H1 (cell line): ENCODE measurements around the gene HDDC3. TPM values are rescaled to one million over a fixed set of nuclear protein-coding genes. Genes with fewer than 3 reads are reported as not detected.

Experiments
- CTCF ChIA-PET: fragments of 300-600 bp; sonication (Branson Sonifier 250); formaldehyde crosslinking; loops from one replicate; lab custom pipeline; 2021; ENCODE audit not compliant: partially characterized antibody; lab: Charles Lee
- POLR2A ChIA-PET: fragments of 300-600 bp; sonication (Branson Sonifier 250); formaldehyde crosslinking; loops from one replicate; lab custom pipeline; 2021; ENCODE audit warnings: inconsistent platforms; ENCODE audit not compliant: partially characterized antibody; lab: Charles Lee
- DNase-seq, 2 experiments: peaks; one replicate each; pipeline versions ENCODE4 v3.0.0 to v3.0.0-alpha.2; 2010 to 2022; ENCODE audit warnings: low spot score in 2 of 2, low read depth in 1 of 2, mixed read lengths in 1 of 2
- FAIRE-seq: peaks from 2 replicates; lab custom pipeline; 2011; peaks lifted over from hg19 to GRCh38; lab: Jason Lieb, UNC
- H2AFZ ChIP-seq: 2 replicates; pipeline ENCODE4 v1.8.1; 2012; ENCODE audit warnings: low read length, inconsistent platforms
- H2AK5ac ChIP-seq: 2 replicates; pipeline ENCODE4 v1.6.1; 2013; ENCODE audit warnings: low read depth, low read length
- H2BK120ac ChIP-seq: replicated peaks from 2 replicates; pipeline ENCODE3; 2013; ENCODE audit warnings: low read depth, low read length, inconsistent platforms
- H2BK12ac ChIP-seq: 2 replicates; pipeline ENCODE4 v1.6.1; 2013; ENCODE audit warnings: low read depth, low read length
- H2BK15ac ChIP-seq: 2 replicates; pipeline ENCODE4 v1.6.1; 2013; ENCODE audit warnings: low read length
- H2BK20ac ChIP-seq: 2 replicates; pipeline ENCODE4 v1.6.1; 2013; ENCODE audit warnings: low read length
- H2BK5ac ChIP-seq: 2 replicates; pipeline ENCODE4 v1.6.1; 2013; ENCODE audit warnings: low read depth, low read length
- H3K14ac ChIP-seq: 2 replicates; pipeline ENCODE4 v1.6.1; 2013; ENCODE audit warnings: inconsistent platforms; ENCODE audit not compliant: insufficient read length
- H3K18ac ChIP-seq: 2 replicates; pipeline ENCODE4 v1.6.1; 2013; ENCODE audit warnings: low read length; ENCODE audit errors: extremely low read depth
- H3K23ac ChIP-seq: 2 replicates; pipeline ENCODE4 v1.6.1; 2013; ENCODE audit warnings: inconsistent platforms; ENCODE audit not compliant: insufficient read length
- H3K23me2 ChIP-seq: 2 replicates; pipeline ENCODE4 v1.6.1; 2013; ENCODE audit warnings: low read depth, low read length
- H3K27ac ChIP-seq: 2 replicates; pipeline ENCODE4 v1.6.1; 2011; ENCODE audit warnings: low read depth, low read length, inconsistent platforms
- H3K27me3 ChIP-seq, 4 experiments: replicated peaks in 1 of 4; 1 replicate in 1 of 4; 2 replicates in 3 of 4; pipeline versions ENCODE4 v1.6.1 to v1.8.1; 2011 to 2013; ENCODE audit warnings: low read length in 3 of 4, mild to moderate bottlenecking in 3 of 4, inconsistent platforms in 2 of 4, mixed read lengths in 2 of 4, moderate library complexity in 1 of 4; ENCODE audit not compliant: control insufficient read depth in 3 of 4, insufficient read depth in 3 of 4; ENCODE audit errors: extremely low read depth in 1 of 4
- H3K36me3 ChIP-seq, 4 experiments: 2 replicates each; pipeline versions ENCODE4 v1.6.1 to v1.8.1; 2011 to 2013; ENCODE audit warnings: mild to moderate bottlenecking in 4 of 4, low read length in 3 of 4, moderate library complexity in 2 of 4, control low read depth in 1 of 4, inconsistent platforms in 1 of 4; ENCODE audit not compliant: insufficient read depth in 4 of 4, control insufficient read depth in 2 of 4
- H3K4ac ChIP-seq: replicated peaks from 2 replicates; pipeline ENCODE3; 2013; ENCODE audit warnings: low read length, low read depth, mixed read lengths, inconsistent platforms; ENCODE audit not compliant: insufficient read length
- H3K4me1 ChIP-seq, 4 experiments: replicated peaks in 1 of 4; 1 replicate in 1 of 4; 2 replicates in 3 of 4; pipeline versions ENCODE4 v1.6.1 to v1.8.1; 2011 to 2013; ENCODE audit warnings: low read length in 3 of 4, inconsistent platforms in 2 of 4, mixed read lengths in 1 of 4; ENCODE audit not compliant: insufficient read depth in 4 of 4, control insufficient read depth in 3 of 4
- H3K4me2 ChIP-seq, 2 experiments: 2 replicates each; pipeline versions ENCODE4 v1.6.1 to v1.8.1; 2011 to 2013; ENCODE audit warnings: low read depth in 2 of 2, low read length in 2 of 2, control low read depth in 1 of 2, inconsistent platforms in 1 of 2, mild to moderate bottlenecking in 1 of 2; ENCODE audit not compliant: insufficient read depth in 1 of 2
- H3K4me3 ChIP-seq, 4 experiments: fragments of 200-600, 300-600 bp in 1 of 4; sonication (generic), shearing (Covaris generic), sonication (Bioruptor Twin) in 1 of 4; 2 replicates each; pipeline versions ENCODE4 v1.5.1 to v1.8.1; 2011 to 2016; ENCODE audit warnings: low read length in 4 of 4, low read depth in 3 of 4, control low read depth in 2 of 4, inconsistent platforms in 2 of 4, mild to moderate bottlenecking in 2 of 4, mixed read lengths in 1 of 4, moderate library complexity in 1 of 4; ENCODE audit not compliant: insufficient read depth in 2 of 4; ENCODE audit errors: extremely low read depth in 1 of 4
- H3K56ac ChIP-seq: replicated peaks from 2 replicates; pipeline ENCODE3; 2013; ENCODE audit warnings: low read depth, mild to moderate bottlenecking, mixed read lengths, low read length, inconsistent platforms; ENCODE audit not compliant: insufficient read length
- H3K79me1 ChIP-seq: 2 replicates; pipeline ENCODE4 v1.6.1; 2013; ENCODE audit warnings: low read depth, low read length, control low read depth
- H3K79me2 ChIP-seq, 2 experiments: 2 replicates each; pipeline versions ENCODE4 v1.6.1 to v1.8.1; 2012 to 2013; ENCODE audit warnings: low read length in 2 of 2, mild to moderate bottlenecking in 2 of 2, inconsistent platforms in 1 of 2; ENCODE audit not compliant: insufficient read depth in 2 of 2, control insufficient read depth in 1 of 2
- H3K9ac ChIP-seq, 4 experiments: replicated peaks in 1 of 4; 1 replicate in 1 of 4; 2 replicates in 3 of 4; pipeline versions ENCODE4 v1.6.1 to v1.8.1; 2011 to 2013; ENCODE audit warnings: low read depth in 3 of 4, low read length in 3 of 4, control low read depth in 2 of 4, mild to moderate bottlenecking in 2 of 4, moderate library complexity in 2 of 4, inconsistent platforms in 1 of 4; ENCODE audit errors: extremely low read depth in 1 of 4
- H3K9me3 ChIP-seq, 2 experiments: 2 replicates each; pipeline versions ENCODE4 v1.6.1 to v1.8.1; 2012 to 2013; ENCODE audit warnings: mild to moderate bottlenecking in 2 of 2, moderate library complexity in 2 of 2, control low read depth in 1 of 2, inconsistent platforms in 1 of 2, low read depth in 1 of 2, low read length in 1 of 2, mixed read lengths in 1 of 2; ENCODE audit not compliant: insufficient read depth in 2 of 2
- H4K20me1 ChIP-seq, 2 experiments: replicated peaks in 1 of 2; 2 replicates each; pipeline versions ENCODE3 to v1.8.1; 2011 to 2013; ENCODE audit warnings: inconsistent platforms in 2 of 2, low read length in 2 of 2, mild to moderate bottlenecking in 1 of 2; ENCODE audit not compliant: insufficient read depth in 2 of 2, control insufficient read depth in 1 of 2
- H4K5ac ChIP-seq: 2 replicates; pipeline ENCODE4 v1.6.1; 2013; ENCODE audit warnings: low read length, low read depth, mixed read lengths, inconsistent platforms; ENCODE audit not compliant: insufficient read length
- H4K8ac ChIP-seq: 2 replicates; pipeline ENCODE4 v1.8.0; 2013; ENCODE audit warnings: mild to moderate bottlenecking, moderate library complexity, low read length, inconsistent platforms; ENCODE audit not compliant: insufficient read depth; ENCODE audit errors: extremely low read depth
- H4K91ac ChIP-seq: replicated peaks from 2 replicates; pipeline ENCODE3; 2013; ENCODE audit warnings: low read length, mixed read lengths, inconsistent platforms; ENCODE audit not compliant: insufficient read length
- BACH1 ChIP-seq: IDR thresholded peaks from 2 replicates; pipeline ENCODE4 v1.6.1; 2012; ENCODE audit warnings: low read length, improper control_type of control experiment
- CHD2 ChIP-seq: IDR thresholded peaks from 2 replicates; pipeline ENCODE4 v1.6.1; 2012; ENCODE audit warnings: low read length, improper control_type of control experiment
- PHF8 ChIP-seq: fragments of 200-600 bp; sonication (generic); conservative IDR thresholded peaks from 2 replicates; pipeline ENCODE4 v1.7.1; 2012; ENCODE audit warnings: low read depth, mild to moderate bottlenecking, inconsistent platforms, low read length, moderate library complexity
- SP1 ChIP-seq: IDR thresholded peaks from 2 replicates; pipeline ENCODE4 v1.6.1; 2011; ENCODE audit warnings: low read depth, low read length
- TAF7 ChIP-seq: optimal IDR thresholded peaks from 2 replicates; pipeline ENCODE3; 2011; ENCODE audit warnings: low read depth, mild to moderate bottlenecking, inconsistent platforms, low read length, moderate library complexity, borderline replicate concordance
- WGBS, 2 experiments: shearing (Covaris generic) in 1 of 2; methylation state at CpG; one replicate each; pipeline versions ENCODE4 v1.1.6 to v1.1.7; 2013 to 2015; ENCODE audit warnings: low lambda C conversion rate in 2 of 2, mixed read lengths in 2 of 2, inconsistent platforms in 1 of 2, low coverage in 1 of 2, missing lambda C conversion rate in 1 of 2; ENCODE audit not compliant: insufficient replicate concordance in 2 of 2, insufficient coverage in 1 of 2, insufficient read length in 1 of 2; ENCODE audit errors: extremely low coverage in 1 of 2, missing lambda C conversion rate in 1 of 2; 5-methylcytosine and 5-hydroxymethylcytosine counted together
- long read RNA-seq, 2 experiments: library from RNA in 1 of 2; library from capped mRNA in 1 of 2; stranded (forward); transcript quantifications; one replicate each; pipeline ENCODE4 v2.0.0, GENCODE V29; 2021; ENCODE audit warnings: inconsistent platforms in 1 of 2
- polyA minus RNA-seq, 3 experiments: library from RNA; depleted of rRNA, polyadenylated mRNA; stranded (reverse); fragments of >200 nt; gene quantifications; 1 replicate in 2 of 3; 2 replicates in 1 of 3; pipeline ENCODE4 v1.2.3, GENCODE V29; 2011
- polyA plus RNA-seq, 7 experiments: library from polyadenylated mRNA; depleted of rRNA in 3 of 7; stranded (reverse) in 5 of 7; unstranded in 2 of 7; fragments of >200 nt in 5 of 7; fragments of 200-250 nt in 2 of 7; gene quantifications; 1 replicate in 5 of 7; 2 replicates in 1 of 7; 4 replicates in 1 of 7; pipeline versions ENCODE4 v1.2.1 to v1.2.3, GENCODE V29; 2011 to 2013; ENCODE audit warnings: missing spikeins in 2 of 7, mixed read lengths in 2 of 7
- total RNA-seq: library from RNA; stranded (reverse); fragmentation: NEBNext Ultra II Directional; extraction: Animal tissue kit (Norgen Biotek cat#: 25700); gene quantifications from 2 replicates; pipeline ENCODE4 v1.2.1, GENCODE V29; 2021

HDDC3 gene
- total RNA-seq = 16.3 and 17.0 TPM in 2 replicates
- 16.5 and 19.6 TPM in 2 replicates for polyA plus RNA-seq (2011; rRNA removed)
- polyA plus RNA-seq (2011; cell fraction: cytosol; rRNA removed) = 20.7 TPM
- polyA plus RNA-seq (2011; cell fraction: nucleus; rRNA removed) = 16.6 TPM
- 10.3 to 16.5 TPM (median 13.7 TPM) in 4 replicates for polyA plus RNA-seq (2012, experiment 1 of 2)
- 13.7 TPM for polyA plus RNA-seq (2012, experiment 2 of 2)
- 14.9 TPM for polyA plus RNA-seq (2013, experiment 1 of 2)
- 13.1 TPM for polyA plus RNA-seq (2013, experiment 2 of 2)
- 15.6 and 17.6 TPM in 2 replicates for polyA minus RNA-seq (2011; rRNA and poly(A)+ RNA removed)
- 11.1 TPM for polyA minus RNA-seq (2011; cell fraction: cytosol; rRNA and poly(A)+ RNA removed)
- 17.6 TPM for polyA minus RNA-seq (2011; cell fraction: nucleus; rRNA and poly(A)+ RNA removed)
- long read RNA-seq, experiment 1, full-length matches to known transcripts = 6 of 10 reads
- long read RNA-seq, experiment 1, partial matches to known transcripts = 1 of 10 reads
- long read RNA-seq, experiment 1, other reads (novel, unspliced or antisense) = 3 of 10 reads
- long read RNA-seq, experiment 2, transcript HDDC3-202 (4 exons, 1,880 nt) = major isoform, 12 of 19 reads
- long read RNA-seq, experiment 2, partial matches to known transcripts = 0 of 19 reads
- long read RNA-seq, experiment 2, other reads (novel, unspliced or antisense) = 3 of 19 reads

GRCh38 chr15:90931828-90932659 lies at the start of gene HDDC3:
Gene HDDC3, minus strand, starts transcription at chr15:90932549. Its CDS starts 9 bp downstream, at chr15:90932540.
- peak within 1 kb of the TSS; percentile 83; the same call in 1 of the 2 replicates for H2BK5ac ChIP-seq
- FAIRE-seq = no peak
- H3K79me2 ChIP-seq = no peaks in the 10 kb centered on the region
- H4K8ac ChIP-seq = peak within 1 kb of the TSS; percentile 86
- peak within 1 kb of the TSS; percentile 62 for H4K5ac ChIP-seq
- peak in 1 of 2 experiments; percentile 99 for DNase-seq
- peak within 1 kb of the TSS; percentile 39; the same call in 1 of the 2 replicates for H3K27ac ChIP-seq
- H3K36me3 ChIP-seq = peaks cover 0 to 4% (median 1%) of the 10 kb centered on the region in 4 experiments; a peak in 1 of 8 replicates
- no peaks in the 10 kb centered on the region for H3K9me3 ChIP-seq
- H4K91ac ChIP-seq = peak within 1 kb of the TSS; percentile 8
- no peak within 1 kb of the TSS for H2BK120ac ChIP-seq
- ChIA-PET POLR2A (interaction anchor here (0.6 to 5.0 kb wide), 10 partner anchors 10 to 262 kb away, joined by 3 to 24 read pairs (median 3); partner anchors contain the start of genes BLM, MAN2A2 and RCCD1), CTCF (interaction anchor here (0.5 to 20.7 kb wide), 59 partner anchors 10 to 921 kb away, joined by 3 to 306 read pairs (median 4); partner anchors contain the start of genes BLM, FES, FURIN and MAN2A2)
- peak within 1 kb of the TSS; percentile 100 for H2AFZ ChIP-seq
- H3K9ac ChIP-seq = peak within 1 kb of the TSS; percentile 25 to 62 (median 58)
- peaks cover 11% of the 10 kb centered on the region; the same call in 1 of the 2 replicates for H3K23me2 ChIP-seq
- H3K79me1 ChIP-seq = no peaks in the 10 kb centered on the region; the same call in 1 of the 2 replicates
- 3% methylated on average over 51 of the region's 52 CpGs; no CpG with 5 or more reads in 1 of the 2 experiments for WGBS, 2 experiments
- H3K4me2 ChIP-seq = peak within 1 kb of the TSS; percentile 47 to 93
- H3K27me3 ChIP-seq = 0 out of 7 replicates have a peak, but pooled peaks cover 0 to 4% (median 0%) of the 10 kb centered on the region in 4 experiments
- H3K23ac ChIP-seq = no peak within 1 kb of the TSS
- peak within 1 kb of the TSS; percentile 27; the same call in 1 of the 2 replicates for H2BK12ac ChIP-seq
- H3K4me1 ChIP-seq = peaks cover 0 to 13% (median 7%) of the 10 kb centered on the region in 4 experiments; a peak in 6 of 7 replicates
- no peak within 1 kb of the TSS for H2AK5ac ChIP-seq
- peaks cover 0 to 1% of the 10 kb centered on the region in 2 experiments for H4K20me1 ChIP-seq
- H3K14ac ChIP-seq = no peak within 1 kb of the TSS
- H3K56ac ChIP-seq = no peak within 1 kb of the TSS
- H3K4me3 ChIP-seq = peak within 1 kb of the TSS; percentile 58 to 83 (median 76)
- H2BK20ac ChIP-seq = no peak within 1 kb of the TSS
- peak within 1 kb of the TSS; percentile 25 for H3K4ac ChIP-seq
- H2BK15ac ChIP-seq = peak within 1 kb of the TSS; percentile 54; the same call in 1 of the 2 replicates
- H3K18ac ChIP-seq = peak within 1 kb of the TSS; percentile 84; the same call in 1 of the 2 replicates
- TF ChIP-seq BACH1 = peak; percentile 91
- peak; percentile 42 for TF ChIP-seq TAF7
- TF ChIP-seq PHF8 = peak; percentile 82
- TF ChIP-seq SP1 = no peak
- 0 out of 2 replicates have a peak, but pooled peaks have one; percentile 29 for TF ChIP-seq CHD2
